K562 (cell line): ENCODE results near the gene BBLN. TPM values are rescaled to one million over a fixed set of nuclear protein-coding genes. Genes with fewer than 3 reads are reported as not detected.

Experiments used
- E2F3 ChIP-seq: fragments of 250-450 bp; sonication (Bioruptor Pico); IDR thresholded peaks from 2 replicates; pipeline ENCODE4 v1.4.0; 2020; ENCODE audit warnings: mild to moderate bottlenecking
- EP300 ChIP-seq: IDR thresholded peaks from 2 replicates; pipeline ENCODE4 v1.6.1; 2012; ENCODE audit warnings: low read length, improper control_type of control experiment
- FOXO4 ChIP-seq: fragments of 450-650 bp; formaldehyde crosslinking; IDR thresholded peaks from 2 replicates; pipeline ENCODE4 v1.4.0; 2020; ENCODE audit warnings: mild to moderate bottlenecking, moderate library complexity
- GATAD2A ChIP-seq: fragments of 450-650 bp; IDR thresholded peaks from 2 replicates; pipeline ENCODE4 v1.6.1; 2017
- HMBOX1 ChIP-seq: sonication (generic); IDR thresholded peaks from 2 replicates; pipeline ENCODE4 v1.6.1; 2016
- KDM2B ChIP-seq: fragments of 250-450 bp; sonication (Bioruptor Pico); IDR thresholded peaks from 2 replicates; pipeline ENCODE4 v1.8.0; 2021; ENCODE audit warnings: mild to moderate bottlenecking, moderate library complexity
- NFYB ChIP-seq: IDR thresholded peaks from 2 replicates; pipeline ENCODE4 v1.6.1; 2011; ENCODE audit warnings: mild to moderate bottlenecking, moderate library complexity; ENCODE audit not compliant: insufficient read length; ENCODE audit errors: extremely low read depth
- NONO ChIP-seq, 2 experiments: fragments of 200-400 bp in 1 of 2; fragments of 450-650 bp in 1 of 2; formaldehyde crosslinking in 1 of 2; IDR thresholded peaks; 2 replicates each; pipeline ENCODE4 v1.6.1; 2017; ENCODE audit warnings: low read depth in 2 of 2, mild to moderate bottlenecking in 2 of 2, moderate library complexity in 2 of 2, low read length in 1 of 2
- POLR3A ChIP-seq: IDR thresholded peaks from 2 replicates; pipeline ENCODE4 v1.6.1; 2011; ENCODE audit warnings: borderline replicate concordance, mild to moderate bottlenecking, moderate library complexity; ENCODE audit not compliant: insufficient read length, insufficient read depth; ENCODE audit errors: extremely low read depth
- RFX7 ChIP-seq: fragments of 250-450 bp; sonication (Bioruptor Pico); IDR thresholded peaks from 2 replicates; pipeline ENCODE4 v1.5.1; 2021; ENCODE audit warnings: mild to moderate bottlenecking
- SIN3A ChIP-seq, 2 experiments: fragments of 150-350 bp in 1 of 2; IDR thresholded peaks; 2 replicates each; pipeline ENCODE4 v1.6.1; 2011 to 2016; ENCODE audit warnings: borderline replicate concordance in 2 of 2, low read depth in 2 of 2, low read length in 2 of 2, mild to moderate bottlenecking in 2 of 2, moderate library complexity in 2 of 2; ENCODE audit not compliant: control insufficient read depth in 1 of 2
- STAT5A ChIP-seq: IDR thresholded peaks from 2 replicates; pipeline ENCODE4 v1.6.1; 2012; ENCODE audit warnings: low read length, inconsistent platforms, borderline replicate concordance
- THRB ChIP-seq: fragments of 450-650 bp; formaldehyde crosslinking; conservative IDR thresholded peaks from 2 replicates; pipeline ENCODE4 v1.4.0; 2022; ENCODE audit warnings: mild to moderate bottlenecking, missing genetic modification characterization
- ZFX ChIP-seq: sonication (generic); formaldehyde crosslinking; IDR thresholded peaks from 2 replicates; pipeline ENCODE4 v1.8.0; 2022; ENCODE audit warnings: mild to moderate bottlenecking, missing genetic modification reagents, moderate library complexity
- ZKSCAN8 ChIP-seq: fragments of 200-800 bp; sonication (Bioruptor generic); IDR thresholded peaks from 2 replicates; pipeline ENCODE4 v1.6.1; 2016; ENCODE audit warnings: missing genetic modification characterization, missing compliant biosample characterization
- ZNF280B ChIP-seq: fragments of 250-450 bp; sonication (Bioruptor Pico); IDR thresholded peaks from 2 replicates; pipeline ENCODE4 v1.5.1; 2021; ENCODE audit warnings: mild to moderate bottlenecking
- ZNF507 ChIP-seq: conservative IDR thresholded peaks from 2 replicates; pipeline ENCODE4 v1.6.1; 2017; ENCODE audit warnings: missing genetic modification characterization, missing compliant biosample characterization
- ZNF589 ChIP-seq: fragments of 200-800 bp; sonication (Bioruptor generic); IDR thresholded peaks from 2 replicates; pipeline ENCODE4 v1.6.1; 2016; ENCODE audit warnings: low read depth, missing genetic modification characterization, missing compliant biosample characterization
- ZNF740 ChIP-seq, 3 experiments: fragments of 200-800 bp in 1 of 3; sonication (Bioruptor generic) in 1 of 3; sonication (generic) in 1 of 3; formaldehyde crosslinking in 1 of 3; IDR thresholded peaks; 2 replicates each; pipeline versions ENCODE4 v1.6.1 to v1.8.0; 2016 to 2022; ENCODE audit warnings: mild to moderate bottlenecking in 2 of 3, missing compliant biosample characterization in 2 of 3, missing genetic modification characterization in 2 of 3, missing genetic modification reagents in 1 of 3
- ZNF785 ChIP-seq: fragments of 250-450 bp; sonication (Bioruptor Pico); IDR thresholded peaks from 2 replicates; pipeline ENCODE4 v1.4.0; 2020; ENCODE audit warnings: mild to moderate bottlenecking
- polyA plus RNA-seq, 8 experiments: library from polyadenylated mRNA; depleted of rRNA in 4 of 8; stranded (reverse) in 5 of 8; unstranded in 3 of 8; fragments of >200 nt; fragmentation: Nextera tagmentation in 2 of 8; fragmentation: Illumina TruSeq in 1 of 8; extraction: Ambion mirVana in 2 of 8; extraction: Trizol in 1 of 8; gene quantifications; 2 replicates each; pipeline versions ENCODE4 v1.2.1 to v1.2.3, GENCODE V29; 2011 to 2014; ENCODE audit warnings: inconsistent platforms in 1 of 8, missing spikeins in 1 of 8
- total RNA-seq, 7 experiments: library from RNA; depleted of rRNA in 6 of 7; stranded (reverse); fragments of >200 nt in 6 of 7; fragmentation: Illumina TruSeq in 2 of 7; extraction: Trizol in 2 of 7; gene quantifications; 2 replicates each; pipeline versions ENCODE4 v1.2.1 to v1.2.3, GENCODE V29; 2011 to 2021; ENCODE audit warnings: low replicate concordance in 1 of 7

Gene BBLN
- total and polyA plus RNA-seq, 9 of the 15 experiments (the other 6 are each of a cell fraction or from before 2014, with no cell fraction given): 4.2 to 331 (median 87.1) TPM

- TF ChIP-seq HMBOX1 (no peak), ZFX (CRISPR knock-in tag) (no peak; the same call in none of the 2 replicates), POLR3A (no peak), ZNF507 (tag) (no peak), THRB (CRISPR knock-in tag) (0 out of 2 replicates have a peak, but pooled peaks have one; percentile 19), KDM2B (CRISPR knock-in tag) (no peak), EP300 (no peak), ZNF785 (no peak), SIN3A (IDR thresholded peaks at IDR 0.05; ENCODE audit: borderline replicate concordance in 2 of 2, control insufficient read depth in 1 of 2, low read depth in 2 of 2, low read length in 2 of 2) (peak; percentile 84 to 86; a peak in 3 of 4 replicates), NONO (IDR thresholded peaks at IDR 0.05; ENCODE audit: low read depth in 2 of 2, low read length in 1 of 2) (peak in 1 of 2 experiments; percentile 88; a peak in 2 of 4 replicates), GATAD2A (no peak), FOXO4 (CRISPR knock-in tag) (no peak; the same call in 1 of the 2 replicates), ZKSCAN8 (no peak), STAT5A (no peak), RFX7 (no peak), ZNF589 (CRISPR knock-in tag) (peak; percentile 69; the same call in 1 of the 2 replicates), ZNF280B (CRISPR knock-in tag) (no peak), E2F3 (CRISPR knock-in tag) (no peak), NFYB (no peak), ZNF740 (CRISPR knock-in tag; IDR thresholded peaks at IDR 0.05) (peak; percentile 72; the same call in 1 of the 2 replicates), ZNF740 (tag; IDR thresholded peaks at IDR 0.05) (no peak)
These were observed 31.9 kb upstream of the BBLN start (continued) for GRCh38 chr9:128127990-128128835.
